GM18858 (cell line): Measurements from ENCODE around the gene BCAS3.
"Not testable (repeated sequence)": the region's sequence is repeated elsewhere in the genome, so short reads cannot be mapped to it uniquely, and the experiment has no call there.

ENCODE experiments used
- ATAC-seq: cut with Tn5 transposase; IDR thresholded peaks from one replicate; pipeline ENCODE4 v1.9.1; 2021; ENCODE audit not compliant: unreplicated experiment

The BCAS3 gene

GRCh38 chr17:61352408-61352770, 674.7 kb downstream of the BCAS3 start:
- no peak for ATAC-seq

GRCh38 chr17:61352781-61353491, 675.3 kb downstream of the BCAS3 start:
- no peak for ATAC-seq

GRCh38 chr17:61353615-61354014, 676.0 kb downstream of the BCAS3 start:
- no peak for ATAC-seq

GRCh38 chr17:61354895-61355874, 677.5 kb downstream of the BCAS3 start:
- ATAC-seq, result no peak

- ATAC-seq, result not testable (repeated sequence)
These were observed 679.4 kb downstream of the BCAS3 start for GRCh38 chr17:61357061-61357460.

GRCh38 chr17:61359513-61359912, 681.9 kb downstream of the BCAS3 start:
- not testable (repeated sequence) for ATAC-seq

GRCh38 chr17:61360318-61360943, 682.8 kb downstream of the BCAS3 start:
- no peak for ATAC-seq

GRCh38 chr17:61361084-61361483, 683.4 kb downstream of the BCAS3 start:
- no peak for ATAC-seq

GRCh38 chr17:61362396-61362795, 684.7 kb downstream of the BCAS3 start:
- ATAC-seq, result no peak

GRCh38 chr17:61362852-61363600, 685.4 kb downstream of the BCAS3 start:
- no peak for ATAC-seq

GRCh38 chr17:61363601-61364462, 686.2 kb downstream of the BCAS3 start:
- ATAC-seq, result no peak

GRCh38 chr17:61364463-61364846, 686.8 kb downstream of the BCAS3 start:
- no peak for ATAC-seq

GRCh38 chr17:61366076-61366714, 688.5 kb downstream of the BCAS3 start:
- ATAC-seq, result no peak

GRCh38 chr17:61366715-61367413, 689.2 kb downstream of the BCAS3 start:
- ATAC-seq, result no peak

- no peak for ATAC-seq
These were observed 690.6 kb downstream of the BCAS3 start for GRCh38 chr17:61368049-61368831.

- ATAC-seq, result no peak
These were observed 691.3 kb downstream of the BCAS3 start for GRCh38 chr17:61368832-61369450.

- no peak for ATAC-seq
These were observed 692.1 kb downstream of the BCAS3 start for GRCh38 chr17:61369751-61370150.

- no peak for ATAC-seq
These were observed 693.5 kb downstream of the BCAS3 start for GRCh38 chr17:61371179-61371578.
